Measurements from ENCODE around the gene ADCY9.

DNA sequence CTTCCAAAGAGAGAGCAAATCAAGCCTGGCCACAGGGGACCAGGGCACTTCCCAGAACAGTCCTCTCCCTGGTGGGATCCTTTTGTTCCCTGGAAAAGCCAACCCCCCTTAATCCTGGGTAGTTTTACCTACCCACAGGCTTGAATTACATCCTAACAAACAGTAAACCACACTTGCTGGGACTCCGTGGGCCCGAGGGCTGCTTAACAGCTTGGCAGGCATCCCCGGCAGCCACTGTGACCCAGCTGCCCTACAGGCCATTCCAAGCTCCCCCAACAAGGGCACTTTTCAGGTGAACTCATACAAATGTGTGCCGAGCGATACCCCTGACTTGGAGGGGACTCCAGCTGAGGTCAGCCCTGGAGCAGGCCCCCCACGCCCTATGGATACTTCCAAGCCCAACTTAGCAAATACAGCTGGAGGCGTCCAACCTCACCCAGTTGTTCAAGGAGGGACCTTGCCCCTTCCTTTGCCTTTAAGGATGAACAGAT lies 26.4 kb downstream of the ADCY9 start:
- TF ChIP-seq POLR2AphosphoS5 (IDR thresholded peaks at IDR 0.05; ENCODE audit: low read depth, low read length) (no peak), TAF1 (IDR thresholded peaks at IDR 0.05; ENCODE audit: borderline replicate concordance, insufficient read depth, low read length) (no peak), FOXP2 (optimal IDR thresholded peaks at IDR 0.05; ENCODE audit: borderline replicate concordance, extremely low read depth, extremely low read length, insufficient read depth) (no peak), SIN3A (IDR thresholded peaks at IDR 0.05; ENCODE audit: borderline replicate concordance, insufficient read depth, low read length) (no peak)
- TF ChIP-seq, protein P1, sequence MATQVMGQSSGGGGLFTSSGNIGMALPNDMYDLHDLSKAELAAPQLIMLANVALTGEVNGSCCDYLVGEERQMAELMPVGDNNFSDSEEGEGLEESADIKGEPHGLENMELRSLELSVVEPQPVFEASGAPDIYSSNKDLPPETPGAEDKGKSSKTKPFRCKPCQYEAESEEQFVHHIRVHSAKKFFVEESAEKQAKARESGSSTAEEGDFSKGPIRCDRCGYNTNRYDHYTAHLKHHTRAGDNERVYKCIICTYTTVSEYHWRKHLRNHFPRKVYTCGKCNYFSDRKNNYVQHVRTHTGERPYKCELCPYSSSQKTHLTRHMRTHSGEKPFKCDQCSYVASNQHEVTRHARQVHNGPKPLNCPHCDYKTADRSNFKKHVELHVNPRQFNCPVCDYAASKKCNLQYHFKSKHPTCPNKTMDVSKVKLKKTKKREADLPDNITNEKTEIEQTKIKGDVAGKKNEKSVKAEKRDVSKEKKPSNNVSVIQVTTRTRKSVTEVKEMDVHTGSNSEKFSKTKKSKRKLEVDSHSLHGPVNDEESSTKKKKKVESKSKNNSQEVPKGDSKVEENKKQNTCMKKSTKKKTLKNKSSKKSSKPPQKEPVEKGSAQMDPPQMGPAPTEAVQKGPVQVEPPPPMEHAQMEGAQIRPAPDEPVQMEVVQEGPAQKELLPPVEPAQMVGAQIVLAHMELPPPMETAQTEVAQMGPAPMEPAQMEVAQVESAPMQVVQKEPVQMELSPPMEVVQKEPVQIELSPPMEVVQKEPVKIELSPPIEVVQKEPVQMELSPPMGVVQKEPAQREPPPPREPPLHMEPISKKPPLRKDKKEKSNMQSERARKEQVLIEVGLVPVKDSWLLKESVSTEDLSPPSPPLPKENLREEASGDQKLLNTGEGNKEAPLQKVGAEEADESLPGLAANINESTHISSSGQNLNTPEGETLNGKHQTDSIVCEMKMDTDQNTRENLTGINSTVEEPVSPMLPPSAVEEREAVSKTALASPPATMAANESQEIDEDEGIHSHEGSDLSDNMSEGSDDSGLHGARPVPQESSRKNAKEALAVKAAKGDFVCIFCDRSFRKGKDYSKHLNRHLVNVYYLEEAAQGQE (IDR thresholded peaks at IDR 0.05; ENCODE audit: insufficient read depth in 1 of 2, low read depth in 2 of 2, low read length in 2 of 2) = no peak
